Rectal smooth muscle tissue (tissue), 1 donor: ENCODE results near the gene PPP6R1.

Experiments used
- H3K27ac ChIP-seq: one replicate; pipeline ENCODE4 v1.7.0; 2013; ENCODE audit warnings: low read depth, low read length, inconsistent platforms
- H3K27me3 ChIP-seq: one replicate; pipeline ENCODE4 v1.7.0; 2013; ENCODE audit warnings: low read length; ENCODE audit not compliant: control insufficient read depth, insufficient read depth
- H3K36me3 ChIP-seq: one replicate; pipeline ENCODE4 v1.7.0; 2013; ENCODE audit warnings: low read length; ENCODE audit not compliant: control insufficient read depth, insufficient read depth
- H3K4me1 ChIP-seq: one replicate; pipeline ENCODE4 v1.7.0; 2013; ENCODE audit warnings: low read length; ENCODE audit not compliant: control insufficient read depth, insufficient read depth
- H3K4me3 ChIP-seq: one replicate; pipeline ENCODE4 v1.7.0; 2013; ENCODE audit warnings: low read length
- H3K9ac ChIP-seq: one replicate; pipeline ENCODE4 v1.7.0; 2013; ENCODE audit warnings: low read length

PPP6R1 gene, protein sequence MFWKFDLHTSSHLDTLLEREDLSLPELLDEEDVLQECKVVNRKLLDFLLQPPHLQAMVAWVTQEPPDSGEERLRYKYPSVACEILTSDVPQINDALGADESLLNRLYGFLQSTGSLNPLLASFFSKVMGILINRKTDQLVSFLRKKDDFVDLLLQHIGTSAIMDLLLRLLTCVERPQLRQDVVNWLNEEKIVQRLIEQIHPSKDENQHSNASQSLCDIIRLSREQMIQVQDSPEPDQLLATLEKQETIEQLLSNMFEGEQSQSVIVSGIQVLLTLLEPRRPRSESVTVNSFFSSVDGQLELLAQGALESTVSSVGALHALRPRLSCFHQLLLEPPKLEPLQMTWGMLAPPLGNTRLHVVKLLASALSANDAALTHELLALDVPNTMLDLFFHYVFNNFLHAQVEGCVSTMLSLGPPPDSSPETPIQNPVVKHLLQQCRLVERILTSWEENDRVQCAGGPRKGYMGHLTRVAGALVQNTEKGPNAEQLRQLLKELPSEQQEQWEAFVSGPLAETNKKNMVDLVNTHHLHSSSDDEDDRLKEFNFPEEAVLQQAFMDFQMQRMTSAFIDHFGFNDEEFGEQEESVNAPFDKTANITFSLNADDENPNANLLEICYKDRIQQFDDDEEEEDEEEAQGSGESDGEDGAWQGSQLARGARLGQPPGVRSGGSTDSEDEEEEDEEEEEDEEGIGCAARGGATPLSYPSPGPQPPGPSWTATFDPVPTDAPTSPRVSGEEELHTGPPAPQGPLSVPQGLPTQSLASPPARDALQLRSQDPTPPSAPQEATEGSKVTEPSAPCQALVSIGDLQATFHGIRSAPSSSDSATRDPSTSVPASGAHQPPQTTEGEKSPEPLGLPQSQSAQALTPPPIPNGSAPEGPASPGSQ

DNA sequence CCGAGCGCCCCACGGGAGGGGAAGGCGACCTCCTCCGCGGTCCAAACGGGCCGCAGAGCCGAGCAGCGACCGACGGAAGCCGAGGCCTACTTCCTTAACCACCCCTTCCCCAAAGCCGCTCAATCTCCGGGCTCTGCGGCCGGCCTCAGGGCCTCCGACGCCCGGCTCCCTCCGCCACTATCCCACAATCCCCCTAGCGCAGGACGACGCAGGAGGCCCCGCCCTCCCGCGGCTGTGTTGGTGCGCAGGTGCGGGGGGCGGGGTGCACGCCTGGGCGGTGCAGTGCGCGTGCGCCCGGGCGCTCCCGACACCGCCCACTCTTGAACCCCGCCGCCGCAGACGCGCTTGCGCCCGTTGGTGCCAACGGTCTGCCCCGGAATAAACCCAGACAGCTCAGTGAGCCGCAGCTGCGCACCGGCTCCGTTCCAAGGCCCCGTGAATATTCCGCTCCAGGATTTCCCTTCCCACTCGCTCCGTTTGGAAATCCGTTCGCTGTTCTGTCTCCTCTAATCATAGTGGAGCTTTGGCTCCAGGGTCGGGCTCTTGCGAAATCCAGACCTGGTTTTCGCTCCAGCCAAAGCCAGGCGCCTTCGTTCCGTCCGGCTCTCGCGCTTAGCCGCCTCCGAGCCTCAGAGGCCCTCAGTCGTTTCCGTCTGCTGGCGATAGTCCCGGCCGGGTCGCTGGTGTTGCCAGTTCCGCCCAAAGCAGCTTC, at the start of gene PPP6R1:
PPP6R1 (minus strand) TSS at position 190 of the 712 bp plus-strand sequence. CDS start 11,914 bp downstream, outside the sequence.
- peaks cover 5% of the 10 kb centered on the region for H3K4me1 ChIP-seq
- H3K27ac ChIP-seq, result peak within 1 kb of the TSS; percentile 89
- peak within 1 kb of the TSS; percentile 89 for H3K9ac ChIP-seq
- no peaks in the 10 kb centered on the region for H3K27me3 ChIP-seq
- H3K4me3 ChIP-seq, result peak within 1 kb of the TSS; percentile 97
- peaks cover 7% of the 10 kb centered on the region for H3K36me3 ChIP-seq

DNA sequence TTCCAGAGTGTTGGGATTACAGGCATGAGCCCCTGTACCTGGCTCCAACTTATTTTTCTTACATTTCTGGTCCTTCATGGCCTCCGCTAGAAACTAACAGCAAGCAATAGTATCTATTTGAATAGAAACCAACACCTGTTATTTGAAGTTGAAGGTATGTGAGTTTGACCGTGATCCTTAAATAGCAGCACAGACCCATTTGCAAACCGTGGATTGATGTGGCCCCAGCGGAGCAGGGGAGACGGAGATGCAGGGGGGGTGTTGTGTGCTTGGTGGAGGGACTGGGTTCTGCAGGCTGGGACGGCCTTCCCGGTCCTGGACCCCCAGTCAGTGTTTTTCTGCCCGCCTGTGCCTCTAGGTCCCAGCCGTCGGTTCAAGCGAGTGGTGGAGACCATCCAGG, 49.5 kb upstream of the PPP6R1 start:
- Histone ChIP-seq H3K9ac (no peak overlapping the region), H3K27me3 (no peaks in the 10 kb centered on the region), H3K4me3 (no peak overlapping the region), H3K36me3 (peaks cover 2% of the 10 kb centered on the region), H3K27ac (no peak overlapping the region), H3K4me1 (no peaks in the 10 kb centered on the region)

DNA sequence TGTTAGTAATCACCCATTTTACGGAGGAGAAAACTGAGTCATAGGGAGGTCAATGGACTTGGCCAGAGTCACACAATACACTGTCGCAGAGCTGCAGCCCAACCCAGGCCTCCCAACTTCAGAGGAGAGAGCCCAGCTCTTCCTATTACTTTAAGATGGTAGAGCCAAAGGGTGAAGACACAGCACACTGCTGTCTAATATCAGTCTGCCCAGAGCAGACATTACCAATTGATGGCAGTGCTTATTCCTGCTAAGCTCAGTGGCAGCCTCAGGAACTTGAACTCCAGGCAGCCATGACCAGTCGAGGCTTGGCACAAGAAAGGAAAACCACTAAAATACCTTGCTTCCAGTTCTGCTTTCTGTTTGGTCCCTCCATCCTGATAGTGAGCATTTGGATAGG, 47.9 kb upstream of the PPP6R1 start:
- H3K4me1 ChIP-seq, result no peaks in the 10 kb centered on the region
- H3K4me3 ChIP-seq, result no peak overlapping the region
- no peak overlapping the region for H3K9ac ChIP-seq
- no peak overlapping the region for H3K27ac ChIP-seq
- H3K36me3 ChIP-seq, result peaks cover 2% of the 10 kb centered on the region
- no peaks in the 10 kb centered on the region for H3K27me3 ChIP-seq

DNA sequence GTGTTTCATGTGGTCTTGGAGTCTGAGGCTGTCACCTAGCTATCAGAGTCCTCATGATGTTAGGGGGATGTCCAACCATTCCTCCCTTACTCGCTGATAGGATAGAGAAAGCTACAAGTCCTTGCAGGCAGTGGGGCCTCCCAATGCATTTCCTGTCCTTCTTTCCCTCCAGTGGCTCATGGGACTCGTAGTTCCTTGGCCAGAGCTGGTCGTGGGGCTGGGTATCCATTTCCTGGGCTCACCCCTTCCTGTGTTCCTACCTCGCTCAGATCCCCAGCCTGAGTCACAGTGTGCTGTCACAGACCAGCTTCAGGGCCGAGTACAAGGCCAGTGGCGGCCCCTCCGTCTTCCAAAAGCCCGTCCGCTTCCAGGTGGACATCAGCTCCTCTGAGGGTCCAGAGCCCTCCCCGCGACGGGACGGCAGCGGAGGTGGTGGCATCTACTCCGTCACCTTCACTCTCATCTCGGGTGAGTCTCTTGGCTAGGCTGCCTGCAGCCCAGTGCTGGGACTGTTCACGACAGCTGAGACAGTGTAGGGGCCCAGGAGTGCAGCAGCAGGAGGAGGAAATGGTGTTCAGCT, 47.3 kb upstream of the PPP6R1 start:
- H3K27me3 ChIP-seq, result no peaks in the 10 kb centered on the region
- no peak overlapping the region for H3K9ac ChIP-seq
- H3K27ac ChIP-seq, result no peak overlapping the region

DNA sequence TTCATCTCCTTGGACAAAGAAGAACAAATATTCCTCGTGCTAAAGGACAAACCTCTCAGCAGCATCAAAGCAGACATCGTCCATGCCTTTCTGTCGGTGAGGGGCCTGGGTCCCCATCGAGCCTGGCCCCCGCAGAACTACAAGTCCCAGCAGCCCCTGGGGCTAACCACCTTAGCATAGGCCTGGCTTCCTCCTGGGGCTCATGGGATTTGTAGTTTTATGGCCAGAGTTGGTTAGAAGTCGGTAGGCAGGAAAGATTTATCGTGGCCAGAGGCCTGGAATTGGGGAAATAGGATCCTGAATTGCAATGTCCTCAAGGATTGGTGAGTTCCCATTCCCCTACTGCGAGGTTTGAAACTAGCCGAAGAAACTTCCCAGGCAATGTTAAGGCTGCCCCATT, 46.7 kb upstream of the PPP6R1 start:
- Histone ChIP-seq H3K27ac (no peak overlapping the region), H3K36me3 (peaks cover 2% of the 10 kb centered on the region), H3K9ac (no peak overlapping the region), H3K4me1 (no peaks in the 10 kb centered on the region), H3K4me3 (no peak overlapping the region), H3K27me3 (no peaks in the 10 kb centered on the region)

More for the DNA sequence above, 47.3 kb upstream of the PPP6R1 start:
- Histone ChIP-seq H3K4me1 (no peaks in the 10 kb centered on the region), H3K36me3 (peaks cover 2% of the 10 kb centered on the region), H3K4me3 (no peak overlapping the region)

DNA sequence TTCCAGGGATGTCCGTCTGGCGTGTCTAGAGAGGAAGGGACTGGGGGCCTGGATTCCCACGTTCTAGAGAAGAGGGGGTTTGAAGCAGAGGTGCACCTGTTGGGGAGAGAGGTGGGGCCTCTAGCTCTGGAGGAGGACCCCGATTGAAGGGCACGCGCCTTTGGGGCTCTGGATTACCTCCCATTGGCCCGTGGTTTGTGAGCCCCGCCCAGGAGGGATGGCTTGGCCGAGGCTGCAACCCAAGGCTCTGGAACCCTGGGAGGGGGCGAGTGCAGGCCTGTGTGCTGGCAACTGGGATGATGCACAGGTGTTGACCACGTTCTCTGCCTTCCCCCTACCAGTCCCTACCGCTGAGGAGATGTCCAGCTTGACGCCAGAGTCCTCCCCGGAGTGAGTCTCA, 46.2 kb upstream of the PPP6R1 start:
- Histone ChIP-seq H3K36me3 (peaks cover 3% of the 10 kb centered on the region), H3K4me1 (no peaks in the 10 kb centered on the region), H3K27me3 (no peaks in the 10 kb centered on the region), H3K4me3 (no peak overlapping the region), H3K9ac (no peak overlapping the region), H3K27ac (no peak overlapping the region)

DNA sequence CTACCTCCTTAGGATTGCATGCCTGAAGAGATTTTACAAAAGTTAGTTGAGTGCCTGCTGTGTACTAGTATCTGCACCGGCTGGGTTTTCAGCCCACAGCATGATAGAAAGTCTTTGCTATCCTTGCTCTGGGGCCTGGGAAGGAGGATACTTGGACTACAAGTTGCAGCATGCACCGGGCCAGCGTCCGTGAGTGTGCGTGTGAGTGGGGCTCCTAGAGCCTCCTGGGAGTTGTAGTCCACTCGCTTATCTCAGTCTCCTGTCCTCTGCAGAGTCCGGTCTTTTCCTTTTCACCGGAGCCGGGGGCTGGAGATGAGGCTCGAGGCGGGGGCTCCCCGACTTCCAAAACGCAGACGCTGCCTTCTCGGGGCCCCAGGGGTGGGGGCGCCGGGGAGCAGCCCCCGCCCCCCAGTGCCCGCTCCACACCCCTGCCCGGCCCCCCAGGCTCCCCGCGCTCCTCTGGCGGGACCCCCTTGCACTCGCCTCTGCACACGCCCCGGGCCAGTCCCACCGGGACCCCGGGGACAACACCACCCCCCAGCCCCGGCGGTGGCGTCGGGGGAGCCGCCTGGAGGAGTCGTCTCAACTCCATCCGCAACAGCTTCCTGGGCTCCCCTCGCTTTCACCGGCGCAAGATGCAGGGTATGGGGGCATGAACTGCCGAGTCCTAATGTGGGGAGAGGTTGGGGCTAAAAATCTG, 45.6 kb upstream of the PPP6R1 start:
- Histone ChIP-seq H3K9ac (no peak overlapping the region), H3K4me1 (no peaks in the 10 kb centered on the region), H3K27ac (no peak overlapping the region), H3K4me3 (no peak overlapping the region), H3K27me3 (no peaks in the 10 kb centered on the region), H3K36me3 (peaks cover 5% of the 10 kb centered on the region)

DNA sequence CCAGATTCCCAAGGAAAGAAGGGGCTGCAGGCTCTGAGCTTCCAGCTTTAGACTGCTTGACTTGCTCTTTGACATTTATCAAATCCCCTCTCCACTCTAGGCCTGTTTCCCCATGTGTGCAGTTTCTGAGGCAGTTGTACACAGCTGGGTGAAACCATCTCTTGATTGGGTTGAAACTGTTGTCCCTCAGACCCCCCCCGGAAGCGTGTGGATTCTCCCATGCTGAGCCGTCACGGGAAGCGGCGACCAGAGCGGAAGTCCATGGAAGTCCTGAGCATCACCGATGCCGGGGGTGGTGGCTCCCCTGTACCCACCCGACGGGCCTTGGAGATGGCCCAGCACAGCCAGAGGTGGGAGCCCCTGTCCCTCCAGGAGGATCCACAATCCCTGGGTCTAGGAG, 44.7 kb upstream of the PPP6R1 start:
- H3K9ac ChIP-seq, result no peak overlapping the region
- H3K27ac ChIP-seq, result no peak overlapping the region
- H3K36me3 ChIP-seq, result peaks cover 5% of the 10 kb centered on the region
- H3K4me1 ChIP-seq, result no peaks in the 10 kb centered on the region
- no peaks in the 10 kb centered on the region for H3K27me3 ChIP-seq
- H3K4me3 ChIP-seq, result no peak overlapping the region

DNA sequence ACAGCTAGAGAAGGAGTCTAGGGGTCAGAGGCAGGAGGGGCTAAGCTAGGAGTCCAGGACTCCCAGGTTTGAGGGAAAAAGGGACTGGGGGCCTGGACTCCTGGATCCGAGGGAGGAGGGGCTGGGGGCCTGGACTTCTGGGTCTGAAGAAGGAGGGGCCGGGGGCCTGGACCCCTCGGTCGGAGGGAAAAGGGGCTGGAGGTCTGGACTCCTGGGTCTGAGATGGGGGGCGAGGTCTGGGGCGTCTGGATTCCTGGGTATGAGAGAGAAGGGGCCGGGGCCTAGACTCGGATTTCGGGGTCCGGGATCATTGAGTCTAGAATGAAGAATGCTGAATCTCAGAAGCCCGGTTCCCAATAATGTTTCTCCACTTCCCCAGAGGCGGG, 43.5 kb upstream of the PPP6R1 start:
- Histone ChIP-seq H3K4me1 (no peaks in the 10 kb centered on the region), H3K4me3 (peak overlapping the region; percentile 37), H3K27me3 (no peaks in the 10 kb centered on the region), H3K36me3 (peaks cover 5% of the 10 kb centered on the region), H3K9ac (no peak overlapping the region), H3K27ac (no peak overlapping the region)

DNA sequence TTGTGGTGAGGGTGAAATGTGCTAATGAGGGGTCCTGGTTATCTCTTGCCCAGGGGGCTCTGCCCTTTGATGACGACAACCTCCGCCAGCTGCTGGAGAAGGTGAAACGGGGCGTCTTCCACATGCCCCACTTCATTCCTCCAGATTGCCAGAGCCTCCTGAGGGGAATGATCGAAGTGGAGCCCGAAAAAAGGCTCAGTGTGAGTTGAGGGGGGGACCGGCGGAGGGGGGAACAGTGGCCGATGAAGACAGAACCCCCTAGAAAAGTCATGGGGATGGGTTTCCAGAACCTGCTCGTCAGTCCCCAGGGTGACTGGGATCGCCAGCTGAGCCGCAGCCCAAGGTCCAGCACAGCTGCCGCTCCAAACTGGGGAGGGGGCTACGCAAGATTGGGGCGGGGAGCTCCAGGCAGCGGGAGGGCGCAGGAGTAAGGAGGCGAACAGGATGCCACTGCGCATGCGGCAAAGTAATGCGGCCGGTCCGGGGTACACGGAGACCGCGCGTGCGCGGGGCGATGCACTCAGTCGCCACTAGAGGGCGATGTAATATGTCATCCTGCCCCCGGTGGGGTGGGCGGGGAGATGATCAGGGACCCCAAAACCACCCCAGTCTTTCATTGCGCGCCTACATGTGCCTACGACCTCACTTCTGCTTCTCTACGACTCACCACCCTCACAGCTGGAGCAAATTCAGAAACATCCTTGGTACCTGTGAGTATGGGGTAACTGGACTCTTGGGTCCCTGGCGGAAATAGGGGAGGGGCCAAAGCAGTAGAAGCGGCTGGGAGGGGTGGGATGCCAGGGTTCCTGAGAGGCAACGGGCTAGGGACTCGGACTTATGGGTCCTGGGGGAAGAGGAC, 42.9 kb upstream of the PPP6R1 start:
- peak overlapping the region; percentile 41 for H3K4me3 ChIP-seq
- H3K9ac ChIP-seq, result no peak overlapping the region
- H3K27ac ChIP-seq, result no peak overlapping the region
- H3K36me3 ChIP-seq, result peaks cover 3% of the 10 kb centered on the region
- H3K27me3 ChIP-seq, result no peaks in the 10 kb centered on the region
- no peaks in the 10 kb centered on the region for H3K4me1 ChIP-seq

DNA sequence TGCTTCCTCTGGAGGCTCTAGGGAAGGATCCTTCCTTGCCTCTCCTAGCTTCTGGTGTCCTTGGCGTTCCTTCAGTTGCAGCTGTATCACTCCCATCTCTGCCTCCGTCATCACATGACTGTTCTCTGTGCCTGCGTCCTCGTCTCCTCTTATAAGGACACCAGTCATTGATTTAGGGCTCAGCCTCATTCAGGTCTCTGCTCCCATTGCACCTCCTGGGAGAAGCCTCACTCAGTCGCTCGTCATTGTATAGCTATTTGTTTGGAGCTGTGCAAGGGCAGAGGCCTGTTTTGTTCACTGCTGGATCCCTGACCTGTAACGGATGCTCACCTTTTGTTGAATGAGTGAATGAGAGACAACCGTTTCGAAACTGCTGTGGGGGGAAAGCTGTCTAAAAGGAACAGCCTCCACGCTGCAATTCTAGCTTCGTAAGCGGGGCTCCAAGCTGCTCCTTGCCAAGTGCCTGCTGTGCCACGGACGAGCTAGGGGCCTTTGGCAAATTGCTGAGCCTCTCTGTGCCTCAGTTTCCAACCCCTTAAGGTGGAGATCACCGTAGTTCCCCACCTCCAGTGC, 42.2 kb upstream of the PPP6R1 start:
- Histone ChIP-seq H3K4me1 (no peaks in the 10 kb centered on the region), H3K9ac (no peak overlapping the region), H3K27me3 (no peaks in the 10 kb centered on the region), H3K4me3 (no peak overlapping the region), H3K27ac (no peak overlapping the region), H3K36me3 (peaks cover 2% of the 10 kb centered on the region)
